LNCaP clone FGC (cell line): ENCODE data around the gene CTSW.
A peak's percentile ranks its signal among the peaks of the same experiment; 100 is the strongest.

ENCODE experiments used
- DNase-seq: peaks from one replicate; pipeline ENCODE4 v3.0.0-alpha.2; 2011; ENCODE audit warnings: low read depth
- H3K4me3 ChIP-seq: 2 replicates; pipeline ENCODE4 v1.5.1; 2011; ENCODE audit warnings: mild to moderate bottlenecking, low read depth, low read length, control low read depth
- CTCF ChIP-seq: IDR thresholded peaks from 2 replicates; pipeline ENCODE4 v1.5.1; 2012; ENCODE audit warnings: mild to moderate bottlenecking; ENCODE audit not compliant: control insufficient read depth, insufficient read depth; ENCODE audit errors: extremely low read depth

CTSW gene

GRCh38 chr11:65898656-65899355, 19.2 kb downstream of the CTSW start:
- H3K4me3 ChIP-seq, result no peak overlapping the region
- DNase-seq, result no peak
- TF ChIP-seq CTCF, result no peak

GRCh38 chr11:65899356-65900124, 19.9 kb downstream of the CTSW start:
- peak overlapping the region; percentile 46 for H3K4me3 ChIP-seq
- DNase-seq, result no peak
- no peak for TF ChIP-seq CTCF

- peak within 1 kb of the TSS; percentile 46 for H3K4me3 ChIP-seq
- TF ChIP-seq CTCF, result no peak
- DNase-seq, result peak; percentile 60
These were observed 20.7 kb downstream of the CTSW start, which contains the start of gene FOSL1 for GRCh38 chr11:65900125-65900898. Gene FOSL1 (minus strand): TSS chr11:65900388. CDS start chr11:65900339, 49 bp downstream.

GRCh38 chr11:65900899-65901180, 21.2 kb downstream of the CTSW start:
- TF ChIP-seq CTCF, result no peak
- peak overlapping the region; percentile 46 for H3K4me3 ChIP-seq
- no peak for DNase-seq

GRCh38 chr11:65903068-65903481, 23.4 kb downstream of the CTSW start:
- TF ChIP-seq CTCF, result no peak
- H3K4me3 ChIP-seq, result no peak overlapping the region
- no peak for DNase-seq

- no peak for TF ChIP-seq CTCF
- no peak for DNase-seq
- no peak overlapping the region for H3K4me3 ChIP-seq
These were observed 24.1 kb downstream of the CTSW start for GRCh38 chr11:65903715-65904114.
